ENCODE results near the gene AMH. TPM values are rescaled to one million over a fixed set of nuclear protein-coding genes. Genes with fewer than 3 reads are reported as not detected.

AMH gene
- polyA plus RNA-seq, 1 donor (not counting 4 experiments of a cell fraction or from before 2014, with no cell fraction given), result 0.07 TPM

GRCh38 chr19:2244486-2244885 is 4.6 kb upstream of the AMH start:
- Histone ChIP-seq H3K9me1 (ENCODE audit: control insufficient read depth, extremely low read depth, insufficient read depth, low read length) (peaks cover 3% of the 10 kb centered on the region), H3K27me3 (ENCODE audit: control insufficient read depth, extremely low read depth, insufficient read depth, low read length) (no peaks in the 10 kb centered on the region), H3K4me1 (ENCODE audit: control insufficient read depth, extremely low read depth, insufficient read depth, low read length) (peaks cover 22% of the 10 kb centered on the region), H3K9ac (ENCODE audit: control insufficient read depth, extremely low read depth, insufficient read depth, low read length) (no peak overlapping the region), H3K4me3 (ENCODE audit: control insufficient read depth in 2 of 3, extremely low read depth in 1 of 3, insufficient read depth in 2 of 3, low read depth in 1 of 3, low read length in 3 of 3) (no peak overlapping the region), H3K9me3 (ENCODE audit: control insufficient read depth, low read depth, low read length) (no peaks in the 10 kb centered on the region), H3K36me3 (ENCODE audit: control insufficient read depth in 2 of 2, extremely low read depth in 1 of 2, insufficient read depth in 2 of 2, low read length in 2 of 2) (peaks cover 25 to 32% of the 10 kb centered on the region in 2 experiments), H3K27ac (ENCODE audit: control insufficient read depth, insufficient read depth, low read length) (no peak overlapping the region), H4K20me1 (ENCODE audit: control insufficient read depth, extremely low read depth, insufficient read depth, low read length) (peaks cover 44% of the 10 kb centered on the region), H3K79me2 (ENCODE audit: control insufficient read depth, insufficient read depth, low read length) (peaks cover 51% of the 10 kb centered on the region), H2AFZ (ENCODE audit: control insufficient read depth, low read length) (no peak overlapping the region), H3K4me2 (ENCODE audit: control insufficient read depth, extremely low read depth, insufficient read depth, low read depth, low read length) (no peak overlapping the region)
- dilution Hi-C loops (cut with MboI; ENCODE audit: extremely low pct_ligation_motif_present, low sequenced_read_pairs), result no loop called here
- no peak for FAIRE-seq
- no peak for DNase-seq (ENCODE audit: low read depth, low spot score)
- TF ChIP-seq, protein P1, sequence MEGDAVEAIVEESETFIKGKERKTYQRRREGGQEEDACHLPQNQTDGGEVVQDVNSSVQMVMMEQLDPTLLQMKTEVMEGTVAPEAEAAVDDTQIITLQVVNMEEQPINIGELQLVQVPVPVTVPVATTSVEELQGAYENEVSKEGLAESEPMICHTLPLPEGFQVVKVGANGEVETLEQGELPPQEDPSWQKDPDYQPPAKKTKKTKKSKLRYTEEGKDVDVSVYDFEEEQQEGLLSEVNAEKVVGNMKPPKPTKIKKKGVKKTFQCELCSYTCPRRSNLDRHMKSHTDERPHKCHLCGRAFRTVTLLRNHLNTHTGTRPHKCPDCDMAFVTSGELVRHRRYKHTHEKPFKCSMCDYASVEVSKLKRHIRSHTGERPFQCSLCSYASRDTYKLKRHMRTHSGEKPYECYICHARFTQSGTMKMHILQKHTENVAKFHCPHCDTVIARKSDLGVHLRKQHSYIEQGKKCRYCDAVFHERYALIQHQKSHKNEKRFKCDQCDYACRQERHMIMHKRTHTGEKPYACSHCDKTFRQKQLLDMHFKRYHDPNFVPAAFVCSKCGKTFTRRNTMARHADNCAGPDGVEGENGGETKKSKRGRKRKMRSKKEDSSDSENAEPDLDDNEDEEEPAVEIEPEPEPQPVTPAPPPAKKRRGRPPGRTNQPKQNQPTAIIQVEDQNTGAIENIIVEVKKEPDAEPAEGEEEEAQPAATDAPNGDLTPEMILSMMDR (optimal IDR thresholded peaks at IDR 0.05 in 1 of 3, IDR thresholded peaks at IDR 0.05 in 1 of 3, conservative IDR thresholded peaks at IDR 0.05 in 1 of 3; ENCODE audit: extremely low read depth in 1 of 3, insufficient read depth in 2 of 3, low read length in 3 of 3), result no peak
- no peak for TF ChIP-seq EZH2 (IDR thresholded peaks at IDR 0.05; ENCODE audit: low read length)

- TF ChIP-seq EZH2 (IDR thresholded peaks at IDR 0.05; ENCODE audit: low read length), result no peak
- TF ChIP-seq, protein P1 (optimal IDR thresholded peaks at IDR 0.05 in 1 of 3, IDR thresholded peaks at IDR 0.05 in 1 of 3, conservative IDR thresholded peaks at IDR 0.05 in 1 of 3; ENCODE audit: extremely low read depth in 1 of 3, insufficient read depth in 2 of 3, low read length in 3 of 3), result no peak
- H2AFZ ChIP-seq (ENCODE audit: control insufficient read depth, low read length), result no peak overlapping the region
- dilution Hi-C loops (cut with MboI; ENCODE audit: extremely low pct_ligation_motif_present, low sequenced_read_pairs), result no loop called here
- peaks cover 19 to 32% of the 10 kb centered on the region in 2 experiments for H3K36me3 ChIP-seq (ENCODE audit: control insufficient read depth in 2 of 2, extremely low read depth in 1 of 2, insufficient read depth in 2 of 2, low read length in 2 of 2)
- H3K27me3 ChIP-seq (ENCODE audit: control insufficient read depth, extremely low read depth, insufficient read depth, low read length), result peaks cover 8% of the 10 kb centered on the region
- DNase-seq (ENCODE audit: low read depth, low spot score), result no peak
- H3K4me1 ChIP-seq (ENCODE audit: control insufficient read depth, extremely low read depth, insufficient read depth, low read length), result peaks cover 14% of the 10 kb centered on the region
- H3K4me3 ChIP-seq (ENCODE audit: control insufficient read depth in 2 of 3, extremely low read depth in 1 of 3, insufficient read depth in 2 of 3, low read depth in 1 of 3, low read length in 3 of 3), result no peak overlapping the region
- no peak overlapping the region for H3K4me2 ChIP-seq (ENCODE audit: control insufficient read depth, extremely low read depth, insufficient read depth, low read depth, low read length)
- peaks cover 43% of the 10 kb centered on the region for H3K79me2 ChIP-seq (ENCODE audit: control insufficient read depth, insufficient read depth, low read length)
- H3K27ac ChIP-seq (ENCODE audit: control insufficient read depth, insufficient read depth, low read length), result no peak overlapping the region
- H3K9me3 ChIP-seq (ENCODE audit: control insufficient read depth, low read depth, low read length), result no peaks in the 10 kb centered on the region
- H3K9ac ChIP-seq (ENCODE audit: control insufficient read depth, extremely low read depth, insufficient read depth, low read length), result no peak overlapping the region
- H4K20me1 ChIP-seq (ENCODE audit: control insufficient read depth, extremely low read depth, insufficient read depth, low read length), result peaks cover 41% of the 10 kb centered on the region
- H3K9me1 ChIP-seq (ENCODE audit: control insufficient read depth, extremely low read depth, insufficient read depth, low read length), result peaks cover 3% of the 10 kb centered on the region
- no peak for FAIRE-seq
These were observed 3.9 kb upstream of the AMH start for GRCh38 chr19:2245273-2245672.

All from keratinocyte (primary cell).